Activated naive CD8-positive, alpha-beta T cell (primary cell): ENCODE results near the gene TRIM44.

ENCODE experiments used
- H3K27ac Mint-ChIP-seq: one replicate; pipeline ENCODE4 v1.8.0; 2021; ENCODE audit warnings: mixed read lengths
- H3K27me3 Mint-ChIP-seq: one replicate; pipeline ENCODE4 v1.8.0; 2021; ENCODE audit warnings: mixed read lengths
- H3K36me3 Mint-ChIP-seq: one replicate; pipeline ENCODE4 v1.8.0; 2021; ENCODE audit warnings: mixed read lengths
- H3K4me1 Mint-ChIP-seq: one replicate; pipeline ENCODE4 v1.8.0; 2021; ENCODE audit warnings: low read depth, mixed read lengths
- H3K4me3 Mint-ChIP-seq: one replicate; pipeline ENCODE4 v1.8.0; 2021; ENCODE audit warnings: mild to moderate bottlenecking, mixed read lengths
- H3K9me3 Mint-ChIP-seq: one replicate; pipeline ENCODE4 v1.8.0; 2021; ENCODE audit warnings: low read depth, mixed read lengths

TRIM44 gene

DNA sequence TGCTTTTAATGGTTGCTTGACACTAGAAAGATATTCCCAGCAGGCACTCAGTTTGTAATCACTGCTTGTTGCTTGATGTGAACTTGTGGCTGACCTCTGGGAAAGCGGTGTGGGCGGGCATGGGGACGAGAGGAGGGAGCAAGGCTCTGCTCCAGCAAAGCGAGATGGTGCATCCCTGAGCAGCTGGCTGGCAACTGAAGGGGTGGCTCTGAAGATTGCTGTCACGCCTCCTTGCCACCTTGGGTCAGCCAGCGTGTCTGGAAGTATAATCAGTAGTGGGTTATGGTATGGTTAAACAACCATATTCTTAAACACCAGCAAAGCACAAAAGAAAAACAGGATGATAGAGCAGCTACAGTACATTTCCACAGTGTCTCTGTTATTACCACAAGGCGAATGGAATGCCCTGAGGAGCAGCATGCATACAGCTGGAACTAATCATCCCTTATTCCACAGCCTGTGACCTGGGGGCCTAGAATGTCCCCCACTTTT is 124.5 kb downstream of the TRIM44 start:
- H3K27me3 Mint-ChIP-seq: no peaks in the 10 kb centered on the region
- H3K27ac Mint-ChIP-seq: no peak overlapping the region
- H3K9me3 Mint-ChIP-seq: no peaks in the 10 kb centered on the region
- H3K4me1 Mint-ChIP-seq: peaks cover 51% of the 10 kb centered on the region
- H3K36me3 Mint-ChIP-seq: peaks cover 13% of the 10 kb centered on the region
- H3K4me3 Mint-ChIP-seq: no peak overlapping the region

GRCh38 chr11:35787626-35788025 is 125.1 kb downstream of the TRIM44 start:
- Mint-ChIP-seq H3K27ac (no peak overlapping the region), H3K36me3 (peaks cover 15% of the 10 kb centered on the region)

DNA sequence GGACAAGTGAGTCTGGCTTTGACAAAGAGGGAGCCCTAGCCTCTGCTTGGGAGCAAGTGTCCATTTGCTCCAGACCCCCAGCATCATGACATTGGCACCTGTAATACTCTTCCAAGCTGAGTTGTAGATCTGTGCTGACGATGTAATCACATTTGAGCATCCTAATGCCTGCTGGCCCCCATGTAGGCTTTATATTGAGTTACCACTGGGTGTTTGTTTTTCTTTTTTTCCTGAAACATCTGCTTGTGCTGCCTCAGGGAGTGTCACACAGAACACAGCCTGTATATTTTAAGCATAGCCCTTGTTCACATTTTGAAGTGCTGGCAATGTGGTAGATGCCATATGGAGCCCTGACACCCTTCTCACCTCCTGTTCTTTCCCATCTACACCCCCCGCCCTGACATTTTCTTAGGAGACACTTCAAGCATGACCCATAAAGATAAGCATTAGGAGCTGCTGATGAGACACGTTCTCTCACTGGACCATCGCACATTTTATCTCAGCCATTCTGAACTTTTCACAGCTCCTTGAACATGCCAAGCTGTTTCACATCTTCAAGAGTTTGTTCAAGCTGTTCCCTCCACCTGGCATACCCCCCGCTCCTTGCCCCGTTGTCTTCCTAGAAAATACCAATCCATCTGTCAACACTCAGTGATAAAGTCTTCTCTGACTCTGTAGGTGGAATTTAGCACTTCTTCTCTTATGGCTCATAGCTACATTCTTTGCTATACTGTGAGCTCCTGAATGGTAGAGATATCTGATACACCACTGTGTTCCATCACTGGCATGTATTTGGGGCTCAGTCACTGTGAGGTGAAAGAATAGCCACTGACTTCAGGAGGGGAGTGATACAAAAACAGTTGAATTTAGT is 128.7 kb downstream of the TRIM44 start:
- no peak overlapping the region for H3K27ac Mint-ChIP-seq
- H3K4me1 Mint-ChIP-seq: peaks cover 26% of the 10 kb centered on the region
- H3K4me3 Mint-ChIP-seq: no peak overlapping the region

More at GRCh38 chr11:35787626-35788025, 125.1 kb downstream of the TRIM44 start:
- Mint-ChIP-seq H3K4me3 (no peak overlapping the region), H3K4me1 (peaks cover 51% of the 10 kb centered on the region), H3K27me3 (no peaks in the 10 kb centered on the region), H3K9me3 (no peaks in the 10 kb centered on the region)

GRCh38 chr11:35792148-35792845 is 129.7 kb downstream of the TRIM44 start:
- H3K27ac Mint-ChIP-seq: peak overlapping the region; percentile 31
- H3K4me1 Mint-ChIP-seq: peaks cover 25% of the 10 kb centered on the region
- no peaks in the 10 kb centered on the region for H3K9me3 Mint-ChIP-seq
- no peaks in the 10 kb centered on the region for H3K27me3 Mint-ChIP-seq
- peaks cover 27% of the 10 kb centered on the region for H3K36me3 Mint-ChIP-seq
- no peak overlapping the region for H3K4me3 Mint-ChIP-seq

More for the DNA sequence above, 128.7 kb downstream of the TRIM44 start:
- Mint-ChIP-seq H3K36me3 (peaks cover 24% of the 10 kb centered on the region), H3K9me3 (no peaks in the 10 kb centered on the region), H3K27me3 (no peaks in the 10 kb centered on the region)

GRCh38 chr11:35792846-35793192 is 130.2 kb downstream of the TRIM44 start:
- Mint-ChIP-seq H3K4me1 (peaks cover 25% of the 10 kb centered on the region), H3K9me3 (no peaks in the 10 kb centered on the region), H3K27me3 (no peaks in the 10 kb centered on the region), H3K4me3 (no peak overlapping the region), H3K36me3 (peaks cover 31% of the 10 kb centered on the region), H3K27ac (peak overlapping the region; percentile 31)

- Mint-ChIP-seq H3K27me3 (no peaks in the 10 kb centered on the region), H3K36me3 (peaks cover 32% of the 10 kb centered on the region), H3K9me3 (no peaks in the 10 kb centered on the region), H3K27ac (no peak overlapping the region), H3K4me1 (peaks cover 23% of the 10 kb centered on the region), H3K4me3 (no peak overlapping the region)
These were observed 131.8 kb downstream of the TRIM44 start for GRCh38 chr11:35794333-35794732.

GRCh38 chr11:35794850-35795249 is 132.3 kb downstream of the TRIM44 start:
- no peaks in the 10 kb centered on the region for H3K27me3 Mint-ChIP-seq
- H3K4me1 Mint-ChIP-seq: peaks cover 26% of the 10 kb centered on the region
- H3K4me3 Mint-ChIP-seq: no peak overlapping the region
- peak overlapping the region; percentile 34 for H3K27ac Mint-ChIP-seq
- peaks cover 36% of the 10 kb centered on the region for H3K36me3 Mint-ChIP-seq
- no peaks in the 10 kb centered on the region for H3K9me3 Mint-ChIP-seq

DNA sequence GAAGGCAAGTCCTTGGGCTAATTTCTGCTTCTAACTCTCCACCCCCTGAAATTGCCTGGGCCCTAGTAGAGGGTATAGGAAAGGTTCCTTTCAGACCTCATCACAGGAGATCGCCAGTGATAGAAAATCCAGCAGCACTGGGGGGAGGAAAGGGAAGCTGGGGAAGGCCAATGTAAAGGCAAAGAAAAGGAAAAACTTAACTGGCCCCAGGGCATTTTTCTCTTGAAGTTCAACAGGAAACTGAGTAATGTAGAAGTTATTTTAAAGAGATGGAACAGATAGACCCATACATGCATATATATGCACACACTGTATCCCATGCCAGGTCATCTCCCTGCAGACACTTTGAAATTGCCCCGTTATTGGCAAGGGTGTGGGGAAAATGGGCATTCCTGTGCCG is 134.0 kb downstream of the TRIM44 start:
- H3K4me3 Mint-ChIP-seq: no peak overlapping the region
- peaks cover 30% of the 10 kb centered on the region for H3K4me1 Mint-ChIP-seq
- no peak overlapping the region for H3K27ac Mint-ChIP-seq
- H3K27me3 Mint-ChIP-seq: no peaks in the 10 kb centered on the region
- H3K9me3 Mint-ChIP-seq: no peaks in the 10 kb centered on the region
- peaks cover 33% of the 10 kb centered on the region for H3K36me3 Mint-ChIP-seq

- no peaks in the 10 kb centered on the region for H3K27me3 Mint-ChIP-seq
- H3K9me3 Mint-ChIP-seq: no peaks in the 10 kb centered on the region
- H3K4me3 Mint-ChIP-seq: no peak overlapping the region
- peaks cover 29% of the 10 kb centered on the region for H3K4me1 Mint-ChIP-seq
- no peak overlapping the region for H3K27ac Mint-ChIP-seq
- peaks cover 31% of the 10 kb centered on the region for H3K36me3 Mint-ChIP-seq
These were observed 135.8 kb downstream of the TRIM44 start for GRCh38 chr11:35798423-35798822.

- Mint-ChIP-seq H3K4me1 (peaks cover 29% of the 10 kb centered on the region), H3K27me3 (no peaks in the 10 kb centered on the region), H3K9me3 (no peaks in the 10 kb centered on the region), H3K36me3 (peaks cover 31% of the 10 kb centered on the region), H3K27ac (no peak overlapping the region), H3K4me3 (no peak overlapping the region)
These were observed 136.4 kb downstream of the TRIM44 start for GRCh38 chr11:35798983-35799382.

DNA sequence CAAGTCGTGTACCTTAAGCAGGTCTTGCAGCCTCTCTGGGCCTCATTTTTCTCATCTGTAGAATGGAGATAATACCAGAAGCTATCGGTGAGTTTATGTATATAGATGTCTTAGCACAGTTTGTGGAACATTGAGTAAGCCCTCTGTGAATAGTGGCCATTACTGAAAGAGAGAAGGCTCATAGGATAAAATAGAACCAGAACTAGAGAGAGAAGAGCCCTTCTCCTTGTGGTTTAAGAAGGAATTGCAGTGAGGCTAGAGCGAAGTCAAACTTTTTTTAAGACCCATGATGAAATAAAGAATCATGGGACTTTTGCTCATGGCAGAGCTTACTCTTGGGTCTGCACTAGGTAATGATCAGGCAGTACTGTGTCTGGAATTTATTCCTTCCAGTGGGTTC is 137.1 kb downstream of the TRIM44 start:
- no peak overlapping the region for H3K4me3 Mint-ChIP-seq
- peaks cover 29% of the 10 kb centered on the region for H3K4me1 Mint-ChIP-seq
- peaks cover 31% of the 10 kb centered on the region for H3K36me3 Mint-ChIP-seq
- no peak overlapping the region for H3K27ac Mint-ChIP-seq
- no peaks in the 10 kb centered on the region for H3K27me3 Mint-ChIP-seq
- H3K9me3 Mint-ChIP-seq: no peaks in the 10 kb centered on the region

DNA sequence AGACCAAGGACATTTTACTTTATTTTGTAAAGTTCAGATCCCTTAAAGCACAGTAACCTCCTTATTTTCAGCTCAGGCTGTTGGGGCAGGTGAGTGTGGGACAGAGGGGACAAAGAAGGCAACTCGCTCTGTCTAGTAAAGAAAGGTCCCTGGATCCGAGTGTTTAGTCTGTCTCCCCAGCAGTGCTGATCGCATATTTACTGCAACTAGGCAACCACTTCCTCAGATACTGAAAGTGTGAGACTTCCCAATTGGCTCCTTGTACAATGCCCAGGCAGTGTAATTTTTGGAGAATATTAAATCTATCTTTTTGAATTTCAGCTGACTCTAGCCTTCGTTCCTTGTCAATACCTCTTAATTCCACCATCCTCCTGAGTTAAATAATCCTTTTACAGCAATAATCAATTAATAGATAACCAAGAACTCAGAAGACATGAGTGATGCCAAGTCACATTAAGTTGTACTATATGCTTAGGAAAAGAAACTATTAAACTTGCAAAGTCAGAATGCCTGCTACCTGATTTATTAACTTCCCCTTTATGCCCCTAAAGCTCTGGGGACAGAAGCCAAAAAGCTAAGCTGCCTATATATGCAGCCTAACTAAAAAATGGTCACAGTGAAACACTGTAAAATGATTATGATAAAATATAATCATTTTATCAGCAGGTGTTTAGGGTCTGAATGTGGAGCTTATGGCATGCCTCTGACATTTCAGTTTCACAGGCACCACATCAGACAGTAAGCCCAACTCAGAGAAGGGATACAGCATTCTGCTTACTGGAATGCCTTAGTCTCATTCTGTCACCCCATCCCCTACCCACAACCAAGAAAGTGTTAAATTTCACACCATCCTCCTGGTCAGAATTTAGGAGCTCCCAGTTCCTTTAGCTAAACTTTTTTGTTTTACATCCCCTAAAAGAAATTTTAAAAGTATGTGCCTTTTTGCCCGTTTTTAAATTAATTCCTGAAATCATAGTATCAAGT is 138.7 kb downstream of the TRIM44 start:
- Mint-ChIP-seq H3K4me3 (no peak overlapping the region), H3K36me3 (peaks cover 22% of the 10 kb centered on the region), H3K4me1 (peaks cover 21% of the 10 kb centered on the region), H3K27ac (no peak overlapping the region), H3K9me3 (no peaks in the 10 kb centered on the region), H3K27me3 (no peaks in the 10 kb centered on the region)

DNA sequence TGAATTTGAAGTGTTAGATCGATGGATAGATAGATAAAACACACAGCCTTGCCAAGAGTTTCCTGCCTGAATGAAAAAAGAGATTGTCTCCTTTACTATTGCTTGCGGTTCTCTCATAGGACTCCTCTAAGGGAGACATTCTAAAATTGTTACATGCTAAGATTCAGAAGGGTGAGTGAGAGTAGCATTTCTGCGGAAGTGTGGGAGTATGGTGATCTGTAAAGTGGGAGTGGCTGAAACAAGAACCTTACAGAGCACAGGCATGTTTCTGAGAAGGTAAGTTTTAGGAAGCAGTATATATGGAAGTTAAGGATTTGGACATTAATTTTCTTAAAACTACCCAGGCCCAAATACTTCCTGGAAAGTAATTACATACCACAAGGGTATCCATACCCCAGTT is 139.6 kb downstream of the TRIM44 start:
- no peaks in the 10 kb centered on the region for H3K27me3 Mint-ChIP-seq
- no peak overlapping the region for H3K27ac Mint-ChIP-seq
- peaks cover 15% of the 10 kb centered on the region for H3K4me1 Mint-ChIP-seq
- no peaks in the 10 kb centered on the region for H3K9me3 Mint-ChIP-seq
- H3K4me3 Mint-ChIP-seq: no peak overlapping the region
- peaks cover 24% of the 10 kb centered on the region for H3K36me3 Mint-ChIP-seq

DNA sequence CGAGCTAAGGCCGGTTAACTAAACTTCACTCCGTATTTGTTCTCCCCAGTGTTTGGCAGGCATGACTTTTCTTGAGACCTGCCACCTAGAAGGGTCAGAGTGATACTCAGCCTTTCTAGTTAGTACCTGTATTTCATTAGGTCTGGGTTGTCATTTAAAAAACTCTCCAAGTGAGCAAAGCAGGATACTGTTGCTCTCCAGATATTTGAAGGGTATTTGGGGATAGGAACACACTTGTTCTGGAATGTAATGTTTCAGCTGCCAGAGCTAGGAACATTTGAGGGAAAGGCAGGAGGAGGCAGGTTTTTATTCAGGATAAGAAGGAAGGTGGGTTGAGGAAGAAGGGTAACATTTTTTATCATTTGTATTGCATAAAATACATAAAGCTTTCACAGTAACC is 140.1 kb downstream of the TRIM44 start:
- peaks cover 12% of the 10 kb centered on the region for H3K4me1 Mint-ChIP-seq
- no peak overlapping the region for H3K4me3 Mint-ChIP-seq
- H3K27ac Mint-ChIP-seq: no peak overlapping the region
- H3K27me3 Mint-ChIP-seq: no peaks in the 10 kb centered on the region
- H3K9me3 Mint-ChIP-seq: no peaks in the 10 kb centered on the region
- peaks cover 21% of the 10 kb centered on the region for H3K36me3 Mint-ChIP-seq
